ENCODE data around the gene LGR4. TPM values are rescaled to one million over a fixed set of nuclear protein-coding genes. Genes with fewer than 3 reads are reported as not detected.

Gene LGR4
- total and polyA plus RNA-seq, 2 experiments from 2014 or later = 22.6 to 99.6 TPM

DNA sequence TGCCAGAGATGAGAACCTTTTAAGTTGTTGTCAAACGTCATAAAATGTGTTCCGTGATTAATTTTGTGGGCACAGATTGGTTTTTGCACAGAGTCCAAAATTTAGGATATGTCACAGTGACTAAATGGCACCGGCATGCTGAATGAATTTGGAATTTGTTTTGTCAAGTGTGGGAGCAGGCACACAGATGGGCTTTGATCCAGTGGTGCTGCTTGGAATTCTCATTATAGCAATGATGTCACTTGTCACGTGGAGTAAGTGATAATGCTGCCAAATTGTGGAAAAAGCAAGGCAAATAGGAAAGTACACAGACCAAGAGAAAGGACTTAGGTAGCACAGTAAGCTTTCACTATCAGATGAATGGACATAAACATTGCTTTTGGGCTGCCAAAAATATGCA, 42.0 kb upstream of the LGR4 start (continued):
- TF ChIP-seq, protein P1, sequence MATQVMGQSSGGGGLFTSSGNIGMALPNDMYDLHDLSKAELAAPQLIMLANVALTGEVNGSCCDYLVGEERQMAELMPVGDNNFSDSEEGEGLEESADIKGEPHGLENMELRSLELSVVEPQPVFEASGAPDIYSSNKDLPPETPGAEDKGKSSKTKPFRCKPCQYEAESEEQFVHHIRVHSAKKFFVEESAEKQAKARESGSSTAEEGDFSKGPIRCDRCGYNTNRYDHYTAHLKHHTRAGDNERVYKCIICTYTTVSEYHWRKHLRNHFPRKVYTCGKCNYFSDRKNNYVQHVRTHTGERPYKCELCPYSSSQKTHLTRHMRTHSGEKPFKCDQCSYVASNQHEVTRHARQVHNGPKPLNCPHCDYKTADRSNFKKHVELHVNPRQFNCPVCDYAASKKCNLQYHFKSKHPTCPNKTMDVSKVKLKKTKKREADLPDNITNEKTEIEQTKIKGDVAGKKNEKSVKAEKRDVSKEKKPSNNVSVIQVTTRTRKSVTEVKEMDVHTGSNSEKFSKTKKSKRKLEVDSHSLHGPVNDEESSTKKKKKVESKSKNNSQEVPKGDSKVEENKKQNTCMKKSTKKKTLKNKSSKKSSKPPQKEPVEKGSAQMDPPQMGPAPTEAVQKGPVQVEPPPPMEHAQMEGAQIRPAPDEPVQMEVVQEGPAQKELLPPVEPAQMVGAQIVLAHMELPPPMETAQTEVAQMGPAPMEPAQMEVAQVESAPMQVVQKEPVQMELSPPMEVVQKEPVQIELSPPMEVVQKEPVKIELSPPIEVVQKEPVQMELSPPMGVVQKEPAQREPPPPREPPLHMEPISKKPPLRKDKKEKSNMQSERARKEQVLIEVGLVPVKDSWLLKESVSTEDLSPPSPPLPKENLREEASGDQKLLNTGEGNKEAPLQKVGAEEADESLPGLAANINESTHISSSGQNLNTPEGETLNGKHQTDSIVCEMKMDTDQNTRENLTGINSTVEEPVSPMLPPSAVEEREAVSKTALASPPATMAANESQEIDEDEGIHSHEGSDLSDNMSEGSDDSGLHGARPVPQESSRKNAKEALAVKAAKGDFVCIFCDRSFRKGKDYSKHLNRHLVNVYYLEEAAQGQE (IDR thresholded peaks at IDR 0.05; ENCODE audit: unreplicated experiment) = no peak

DNA sequence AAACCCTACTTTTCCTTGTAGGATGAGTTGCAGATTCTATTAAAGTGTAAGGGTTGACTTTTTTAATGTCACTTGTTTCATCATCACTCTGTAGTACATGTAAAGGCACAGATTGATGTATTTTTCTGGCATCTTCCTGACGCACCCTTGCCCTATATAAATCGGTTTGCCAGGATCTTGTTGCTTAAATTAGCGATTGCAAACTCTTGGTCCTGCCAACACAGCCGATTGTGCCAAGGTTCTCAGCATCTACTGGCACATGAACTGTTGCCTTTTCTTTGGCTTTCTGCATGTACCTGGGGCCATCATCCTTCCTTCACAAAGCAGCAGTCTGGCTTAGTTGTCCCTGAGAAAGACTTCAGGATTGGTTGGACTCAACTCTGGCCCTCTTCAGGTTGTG, 41.5 kb upstream of the LGR4 start:
- no peak overlapping the region for H2AFZ ChIP-seq
- TF ChIP-seq POLR2AphosphoS5 (IDR thresholded peaks at IDR 0.05; ENCODE audit: low read depth) = no peak
- TF ChIP-seq JUNB (IDR thresholded peaks at IDR 0.05; ENCODE audit: unreplicated experiment) = no peak
- TF ChIP-seq, protein P2, sequence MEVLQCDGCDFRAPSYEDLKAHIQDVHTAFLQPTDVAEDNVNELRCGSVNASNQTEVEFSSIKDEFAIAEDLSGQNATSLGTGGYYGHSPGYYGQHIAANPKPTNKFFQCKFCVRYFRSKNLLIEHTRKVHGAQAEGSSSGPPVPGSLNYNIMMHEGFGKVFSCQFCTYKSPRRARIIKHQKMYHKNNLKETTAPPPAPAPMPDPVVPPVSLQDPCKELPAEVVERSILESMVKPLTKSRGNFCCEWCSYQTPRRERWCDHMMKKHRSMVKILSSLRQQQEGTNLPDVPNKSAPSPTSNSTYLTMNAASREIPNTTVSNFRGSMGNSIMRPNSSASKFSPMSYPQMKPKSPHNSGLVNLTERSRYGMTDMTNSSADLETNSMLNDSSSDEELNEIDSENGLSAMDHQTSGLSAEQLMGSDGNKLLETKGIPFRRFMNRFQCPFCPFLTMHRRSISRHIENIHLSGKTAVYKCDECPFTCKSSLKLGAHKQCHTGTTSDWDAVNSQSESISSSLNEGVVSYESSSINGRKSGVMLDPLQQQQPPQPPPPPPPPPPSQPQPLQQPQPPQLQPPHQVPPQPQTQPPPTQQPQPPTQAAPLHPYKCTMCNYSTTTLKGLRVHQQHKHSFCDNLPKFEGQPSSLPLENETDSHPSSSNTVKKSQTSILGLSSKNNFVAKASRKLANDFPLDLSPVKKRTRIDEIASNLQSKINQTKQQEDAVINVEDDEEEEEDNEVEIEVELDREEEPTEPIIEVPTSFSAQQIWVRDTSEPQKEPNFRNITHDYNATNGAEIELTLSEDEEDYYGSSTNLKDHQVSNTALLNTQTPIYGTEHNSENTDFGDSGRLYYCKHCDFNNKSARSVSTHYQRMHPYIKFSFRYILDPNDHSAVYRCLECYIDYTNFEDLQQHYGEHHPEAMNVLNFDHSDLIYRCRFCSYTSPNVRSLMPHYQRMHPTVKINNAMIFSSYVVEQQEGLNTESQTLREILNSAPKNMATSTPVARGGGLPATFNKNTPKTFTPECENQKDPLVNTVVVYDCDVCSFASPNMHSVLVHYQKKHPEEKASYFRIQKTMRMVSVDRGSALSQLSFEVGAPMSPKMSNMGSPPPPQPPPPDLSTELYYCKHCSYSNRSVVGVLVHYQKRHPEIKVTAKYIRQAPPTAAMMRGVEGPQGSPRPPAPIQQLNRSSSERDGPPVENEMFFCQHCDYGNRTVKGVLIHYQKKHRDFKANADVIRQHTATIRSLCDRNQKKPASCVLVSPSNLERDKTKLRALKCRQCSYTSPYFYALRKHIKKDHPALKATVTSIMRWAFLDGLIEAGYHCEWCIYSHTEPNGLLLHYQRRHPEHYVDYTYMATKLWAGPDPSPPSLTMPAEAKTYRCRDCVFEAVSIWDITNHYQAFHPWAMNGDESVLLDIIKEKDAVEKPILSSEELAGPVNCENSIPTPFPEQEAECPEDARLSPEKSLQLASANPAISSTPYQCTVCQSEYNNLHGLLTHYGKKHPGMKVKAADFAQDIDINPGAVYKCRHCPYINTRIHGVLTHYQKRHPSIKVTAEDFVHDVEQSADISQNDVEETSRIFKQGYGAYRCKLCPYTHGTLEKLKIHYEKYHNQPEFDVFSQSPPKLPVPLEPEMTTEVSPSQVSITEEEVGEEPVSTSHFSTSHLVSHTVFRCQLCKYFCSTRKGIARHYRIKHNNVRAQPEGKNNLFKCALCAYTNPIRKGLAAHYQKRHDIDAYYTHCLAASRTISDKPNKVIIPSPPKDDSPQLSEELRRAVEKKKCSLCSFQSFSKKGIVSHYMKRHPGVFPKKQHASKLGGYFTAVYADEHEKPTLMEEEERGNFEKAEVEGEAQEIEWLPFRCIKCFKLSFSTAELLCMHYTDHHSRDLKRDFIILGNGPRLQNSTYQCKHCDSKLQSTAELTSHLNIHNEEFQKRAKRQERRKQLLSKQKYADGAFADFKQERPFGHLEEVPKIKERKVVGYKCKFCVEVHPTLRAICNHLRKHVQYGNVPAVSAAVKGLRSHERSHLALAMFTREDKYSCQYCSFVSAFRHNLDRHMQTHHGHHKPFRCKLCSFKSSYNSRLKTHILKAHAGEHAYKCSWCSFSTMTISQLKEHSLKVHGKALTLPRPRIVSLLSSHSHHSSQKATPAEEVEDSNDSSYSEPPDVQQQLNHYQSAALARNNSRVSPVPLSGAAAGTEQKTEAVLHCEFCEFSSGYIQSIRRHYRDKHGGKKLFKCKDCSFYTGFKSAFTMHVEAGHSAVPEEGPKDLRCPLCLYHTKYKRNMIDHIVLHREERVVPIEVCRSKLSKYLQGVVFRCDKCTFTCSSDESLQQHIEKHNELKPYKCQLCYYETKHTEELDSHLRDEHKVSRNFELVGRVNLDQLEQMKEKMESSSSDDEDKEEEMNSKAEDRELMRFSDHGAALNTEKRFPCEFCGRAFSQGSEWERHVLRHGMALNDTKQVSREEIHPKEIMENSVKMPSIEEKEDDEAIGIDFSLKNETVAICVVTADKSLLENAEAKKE (CRISPR knock-in tag; IDR thresholded peaks at IDR 0.05) = no peak
- TF ChIP-seq NANOG (IDR thresholded peaks at IDR 0.05; ENCODE audit: borderline replicate concordance) = no peak
- TF ChIP-seq EZH2 (IDR thresholded peaks at IDR 0.05; ENCODE audit: low read depth, unreplicated experiment) = no peak
- TF ChIP-seq, protein P3, sequence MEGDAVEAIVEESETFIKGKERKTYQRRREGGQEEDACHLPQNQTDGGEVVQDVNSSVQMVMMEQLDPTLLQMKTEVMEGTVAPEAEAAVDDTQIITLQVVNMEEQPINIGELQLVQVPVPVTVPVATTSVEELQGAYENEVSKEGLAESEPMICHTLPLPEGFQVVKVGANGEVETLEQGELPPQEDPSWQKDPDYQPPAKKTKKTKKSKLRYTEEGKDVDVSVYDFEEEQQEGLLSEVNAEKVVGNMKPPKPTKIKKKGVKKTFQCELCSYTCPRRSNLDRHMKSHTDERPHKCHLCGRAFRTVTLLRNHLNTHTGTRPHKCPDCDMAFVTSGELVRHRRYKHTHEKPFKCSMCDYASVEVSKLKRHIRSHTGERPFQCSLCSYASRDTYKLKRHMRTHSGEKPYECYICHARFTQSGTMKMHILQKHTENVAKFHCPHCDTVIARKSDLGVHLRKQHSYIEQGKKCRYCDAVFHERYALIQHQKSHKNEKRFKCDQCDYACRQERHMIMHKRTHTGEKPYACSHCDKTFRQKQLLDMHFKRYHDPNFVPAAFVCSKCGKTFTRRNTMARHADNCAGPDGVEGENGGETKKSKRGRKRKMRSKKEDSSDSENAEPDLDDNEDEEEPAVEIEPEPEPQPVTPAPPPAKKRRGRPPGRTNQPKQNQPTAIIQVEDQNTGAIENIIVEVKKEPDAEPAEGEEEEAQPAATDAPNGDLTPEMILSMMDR (conservative IDR thresholded peaks at IDR 0.05; ENCODE audit: low read depth in 2 of 2) = no peak
- TF ChIP-seq, protein P4, sequence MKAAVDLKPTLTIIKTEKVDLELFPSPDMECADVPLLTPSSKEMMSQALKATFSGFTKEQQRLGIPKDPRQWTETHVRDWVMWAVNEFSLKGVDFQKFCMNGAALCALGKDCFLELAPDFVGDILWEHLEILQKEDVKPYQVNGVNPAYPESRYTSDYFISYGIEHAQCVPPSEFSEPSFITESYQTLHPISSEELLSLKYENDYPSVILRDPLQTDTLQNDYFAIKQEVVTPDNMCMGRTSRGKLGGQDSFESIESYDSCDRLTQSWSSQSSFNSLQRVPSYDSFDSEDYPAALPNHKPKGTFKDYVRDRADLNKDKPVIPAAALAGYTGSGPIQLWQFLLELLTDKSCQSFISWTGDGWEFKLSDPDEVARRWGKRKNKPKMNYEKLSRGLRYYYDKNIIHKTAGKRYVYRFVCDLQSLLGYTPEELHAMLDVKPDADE (IDR thresholded peaks at IDR 0.05) = no peak
- no peak for TF ChIP-seq ZNF114 (CRISPR knock-in tag; IDR thresholded peaks at IDR 0.05)

More for the DNA sequence above, 41.5 kb upstream of the LGR4 start:
- Histone ChIP-seq H3K9me2 (ENCODE audit: insufficient read depth) (0 out of 2 replicates have a peak, but pooled peaks cover 2% of the 10 kb centered on the region), H4K20me1 (replicated peaks; ENCODE audit: insufficient read depth) (no peaks in the 10 kb centered on the region), H3K4me3 (no peak overlapping the region), H3K79me2 (replicated peaks; ENCODE audit: insufficient read depth) (no peaks in the 10 kb centered on the region), H3K4me2 (no peak overlapping the region), H3K4me1 (ENCODE audit: insufficient read depth) (peaks cover 9% of the 10 kb centered on the region), H3K36me3 (ENCODE audit: insufficient read depth) (no peaks in the 10 kb centered on the region), H3K27ac (ENCODE audit: low read depth) (no peak overlapping the region), H3K27me3 (ENCODE audit: insufficient read depth) (no peaks in the 10 kb centered on the region), H3F3A (replicated peaks; ENCODE audit: low read depth) (peaks cover 3% of the 10 kb centered on the region; the same call in 1 of the 2 replicates)
- no peak overlapping the region for H3K27ac Mint-ChIP-seq
- peaks cover 10% of the 10 kb centered on the region for H3K4me1 Mint-ChIP-seq
- DNase-seq (ENCODE audit: low spot score) (no peak), ATAC-seq (no peak)
- H3K36me3 Mint-ChIP-seq (ENCODE audit: low read depth) = no peaks in the 10 kb centered on the region
- no peaks in the 10 kb centered on the region for H3K27me3 Mint-ChIP-seq (ENCODE audit: insufficient read depth, low read depth, poor library complexity)
- no peak overlapping the region for H3K4me3 Mint-ChIP-seq
- no peaks in the 10 kb centered on the region; the same call in 2 of the 3 replicates for H3K9me3 Mint-ChIP-seq

Data from GM23338 (cell line).